B cell (primary cell): ENCODE results near the gene BNIPL. TPM values are rescaled to one million over a fixed set of nuclear protein-coding genes. Genes with fewer than 3 reads are reported as not detected.

Experiments
- ATAC-seq: fragments of 200-7000 bp; cut with Tn5 transposase; one replicate; pipeline ENCODE4 v1.10.0; 2021; ENCODE audit warnings: low read depth, mild to moderate bottlenecking, moderate number of reproducible peaks, moderate library complexity
- CTCF ChIA-PET: fragments of 350-600 bp; sonication (Branson Sonifier 250); formaldehyde crosslinking; loops from one replicate; lab custom pipeline; 2021; ENCODE audit warnings: antibody characterized with exemption, inconsistent platforms; lab: Charles Lee
- POLR2A ChIA-PET: fragments of 350-600 bp; sonication (Branson Sonifier 250); formaldehyde crosslinking; loops from one replicate; lab custom pipeline; 2021; ENCODE audit warnings: antibody characterized with exemption; lab: Charles Lee
- DNase-seq: peaks from one replicate; pipeline ENCODE4 v3.0.0; 2013
- H2AFZ ChIP-seq: 2 replicates; pipeline ENCODE4 v1.6.1; 2012; ENCODE audit warnings: mild to moderate bottlenecking, low read depth, low read length; ENCODE audit not compliant: insufficient read depth, poor library complexity, severe bottlenecking
- H3K27ac ChIP-seq, 2 donors: 1 replicate in 1 of 2; 2 replicates in 1 of 2; pipeline ENCODE4 v1.5.1; 2012 to 2013; ENCODE audit warnings: low read length in 2 of 2, mild to moderate bottlenecking in 2 of 2, moderate library complexity in 1 of 2
- H3K27me3 ChIP-seq, 4 experiments: fragments of 200-600 bp in 1 of 4; sonication (generic) in 1 of 4; replicated peaks in 1 of 4; 1 replicate in 2 of 4; 2 replicates in 2 of 4; pipeline versions ENCODE4 v1.6.1 to v1.7.0; 2013 to 2016; ENCODE audit warnings: low read length in 3 of 4, mild to moderate bottlenecking in 2 of 4, mixed read lengths in 1 of 4, moderate library complexity in 1 of 4; ENCODE audit not compliant: insufficient read depth in 4 of 4, control insufficient read depth in 3 of 4; ENCODE audit errors: control extremely low read depth in 1 of 4
- H3K36me3 ChIP-seq, 2 experiments: replicated peaks in 1 of 2; 1 replicate in 1 of 2; 2 replicates in 1 of 2; pipeline versions ENCODE4 v1.6.1 to v1.7.1; 2013; ENCODE audit warnings: low read length in 1 of 2; ENCODE audit not compliant: insufficient read depth in 2 of 2, control insufficient read depth in 1 of 2; ENCODE audit errors: control extremely low read depth in 1 of 2, extremely low read depth in 1 of 2
- H3K4me1 ChIP-seq, 2 donors: fragments of 200-600 bp in 1 of 2; sonication (generic) in 1 of 2; 1 replicate in 1 of 2; 2 replicates in 1 of 2; pipeline versions ENCODE4 v1.5.1 to v1.6.1; 2013 to 2017; ENCODE audit warnings: low read length in 2 of 2; ENCODE audit not compliant: control insufficient read depth in 2 of 2, insufficient read depth in 2 of 2
- H3K4me2 ChIP-seq: replicated peaks from 2 replicates; pipeline ENCODE3; 2012; ENCODE audit warnings: mild to moderate bottlenecking, low read depth, low read length; ENCODE audit not compliant: poor library complexity, severe bottlenecking
- H3K4me3 ChIP-seq, 5 experiments: fragments of 200-600 bp in 1 of 5; sonication (generic) in 1 of 5; 1 replicate in 3 of 5; 2 replicates in 2 of 5; pipeline versions ENCODE4 v1.5.1 to v1.7.0; 2011 to 2016; ENCODE audit warnings: low read length in 4 of 5, mild to moderate bottlenecking in 4 of 5, low read depth in 2 of 5, control low read depth in 1 of 5, moderate library complexity in 1 of 5; ENCODE audit not compliant: insufficient read depth in 1 of 5; ENCODE audit errors: control extremely low read depth in 1 of 5, extremely low read depth in 1 of 5
- H3K79me2 ChIP-seq: fragments of 200-600 bp; sonication (generic); one replicate; pipeline ENCODE4 v1.6.0; 2016; ENCODE audit warnings: low read length; ENCODE audit not compliant: control insufficient read depth, insufficient read depth
- H3K9ac ChIP-seq: fragments of 200-600 bp; sonication (generic); 2 replicates; pipeline ENCODE4 v1.6.1; 2017; ENCODE audit warnings: mild to moderate bottlenecking, low read length, moderate library complexity
- H3K9me3 ChIP-seq, 3 donors: one replicate each; pipeline versions ENCODE4 v1.6.1 to v1.7.1; 2013; ENCODE audit warnings: low read length in 2 of 3; ENCODE audit not compliant: control insufficient read depth in 2 of 3, insufficient read depth in 1 of 3; ENCODE audit errors: control extremely low read depth in 1 of 3
- H4K20me1 ChIP-seq: 2 replicates; pipeline ENCODE4 v1.6.0; 2012; ENCODE audit warnings: mild to moderate bottlenecking, low read length; ENCODE audit not compliant: insufficient read depth, control insufficient read depth, poor library complexity, severe bottlenecking
- H3K27ac Mint-ChIP-seq: one replicate; pipeline ENCODE4 v1.8.0; 2021; ENCODE audit warnings: mixed read lengths
- H3K27me3 Mint-ChIP-seq: one replicate; pipeline ENCODE4 v1.8.0; 2021; ENCODE audit warnings: mixed read lengths
- H3K4me1 Mint-ChIP-seq: one replicate; pipeline ENCODE4 v1.8.0; 2021; ENCODE audit warnings: mixed read lengths
- H3K4me3 Mint-ChIP-seq: one replicate; pipeline ENCODE4 v1.8.0; 2021; ENCODE audit warnings: mixed read lengths
- H3K9me3 Mint-ChIP-seq: one replicate; pipeline ENCODE4 v1.8.0; 2022; ENCODE audit warnings: mixed read lengths; ENCODE audit not compliant: insufficient read depth
- CTCF ChIP-seq: fragments of 200-600 bp; IDR thresholded peaks from one replicate; pipeline ENCODE4 v1.8.0; 2022; ENCODE audit warnings: antibody characterized with exemption, mild to moderate bottlenecking
- EZH2 ChIP-seq: IDR thresholded peaks from 2 replicates; pipeline ENCODE4 v1.6.1; 2012; ENCODE audit warnings: borderline replicate concordance, low read depth, mild to moderate bottlenecking, moderate library complexity, low read length; ENCODE audit not compliant: insufficient read depth, poor library complexity, severe bottlenecking
- WGBS: methylation state at CpG from one replicate; pipeline ENCODE4 v1.1.5; 2013; ENCODE audit warnings: missing lambda C conversion rate; ENCODE audit not compliant: insufficient coverage; 5-methylcytosine and 5-hydroxymethylcytosine counted together
- intact Hi-C: fragments of 100-400 bp; cut with micrococcal nuclease; formaldehyde crosslinking; loops from one replicate; pipeline ENCODE4 v1.10.0; 2022
- polyA plus RNA-seq: library from polyadenylated mRNA; depleted of rRNA; stranded (reverse); fragments of >200 nt; gene quantifications from 2 replicates; pipeline ENCODE4 v1.2.3, GENCODE V29; 2012
- total RNA-seq, 2 donors: library from RNA; stranded (reverse); fragments of 120-200 nt in 1 of 2; gene quantifications; 1 replicate in 1 of 2; 2 replicates in 1 of 2; pipeline versions ENCODE4 v1.2.3 to v1.2.4, GENCODE V29; 2013 to 2022

BNIPL gene
- total and polyA plus RNA-seq, 2 donors (not counting 1 experiment from before 2014, with no cell fraction given): 0.81 to 2.5 TPM

- no peaks in the 10 kb centered on the region for H3K9me3 ChIP-seq
- intact Hi-C loops: loop anchor here (5.0 to 10.0 kb wide), 2 partner anchors 537 to 744 kb away; partner anchors contain the start of gene CA14
- WGBS: 46% methylated on average over 14 of the region's 17 CpGs
- Mint-ChIP-seq H3K27ac (no peak overlapping the region), H3K4me1 (peaks cover 19% of the 10 kb centered on the region), H3K27me3 (no peaks in the 10 kb centered on the region), H3K9me3 (no peaks in the 10 kb centered on the region), H3K4me3 (no peak overlapping the region)
- ATAC-seq: no peak
- ChIA-PET POLR2A (no interaction called here), CTCF (interaction anchor here (0.6 to 5.3 kb wide), 7 partner anchors 10 to 744 kb away, joined by 3 to 35 read pairs (median 3); partner anchors contain the start of gene ANXA9)
- no peaks in the 10 kb centered on the region for H4K20me1 ChIP-seq
- H3K4me2 ChIP-seq: no peak overlapping the region
- peaks cover 5 to 16% of the 10 kb centered on the region in 2 donors for H3K4me1 ChIP-seq
- H3K36me3 ChIP-seq: peaks cover 3 to 15% of the 10 kb centered on the region in 2 experiments
- H3K79me2 ChIP-seq: no peaks in the 10 kb centered on the region
- H2AFZ ChIP-seq: no peak overlapping the region
- TF ChIP-seq CTCF: no peak
- no peaks in the 10 kb centered on the region for H3K27me3 ChIP-seq
- H3K27ac ChIP-seq: no peak overlapping the region
- DNase-seq: no peak
- H3K9ac ChIP-seq: no peak overlapping the region
- no peak overlapping the region for H3K4me3 ChIP-seq
Measured at GRCh38 chr1:150999051-150999674, 37.2 kb upstream of the BNIPL start.

GRCh38 chr1:150999926-151000325 is 36.5 kb upstream of the BNIPL start:
- ChIA-PET POLR2A (no interaction called here), CTCF (interaction anchor here (0.6 to 1.2 kb wide), 2 partner anchors 10 to 204 kb away, joined by 3 read pairs; no protein-coding TSS in a partner anchor)
- Mint-ChIP-seq H3K27ac (no peak overlapping the region), H3K4me1 (peaks cover 25% of the 10 kb centered on the region), H3K4me3 (no peak overlapping the region), H3K9me3 (no peaks in the 10 kb centered on the region), H3K27me3 (no peaks in the 10 kb centered on the region)
- no peak overlapping the region for H3K4me3 ChIP-seq
- H3K79me2 ChIP-seq: peaks cover 3% of the 10 kb centered on the region
- no peaks in the 10 kb centered on the region for H3K27me3 ChIP-seq
- no peak for ATAC-seq
- H3K27ac ChIP-seq: no peak overlapping the region
- TF ChIP-seq CTCF (no peak), EZH2 (no peak)
- intact Hi-C loops: loop anchor here (5.0 to 10.0 kb wide), 2 partner anchors 538 to 745 kb away; partner anchors contain the start of gene CA14
- no peak overlapping the region for H2AFZ ChIP-seq
- H3K4me2 ChIP-seq: no peak overlapping the region
- no peaks in the 10 kb centered on the region for H4K20me1 ChIP-seq
- no peak overlapping the region for H3K9ac ChIP-seq
- peaks cover 3 to 15% of the 10 kb centered on the region in 2 experiments for H3K36me3 ChIP-seq
- H3K4me1 ChIP-seq: peaks cover 7 to 21% of the 10 kb centered on the region in 2 donors
- no peaks in the 10 kb centered on the region for H3K9me3 ChIP-seq
- DNase-seq: no peak
- WGBS: 40% methylated on average over 1 of the region's 2 CpGs
